B cell (primary cell): ENCODE data around the gene HBA2.

Source experiments
- CTCF ChIP-seq: fragments of 200-600 bp; IDR thresholded peaks from one replicate; pipeline ENCODE4 v1.8.0; 2022; ENCODE audit warnings: antibody characterized with exemption, mild to moderate bottlenecking
- EZH2 ChIP-seq: IDR thresholded peaks from 2 replicates; pipeline ENCODE4 v1.6.1; 2012; ENCODE audit warnings: borderline replicate concordance, low read depth, mild to moderate bottlenecking, moderate library complexity, low read length; ENCODE audit not compliant: insufficient read depth, poor library complexity, severe bottlenecking

- TF ChIP-seq CTCF (no peak), EZH2 (no peak)
These were observed 4.3 kb upstream of the HBA2 start for GRCh38 chr16:168424-168823.
